MCF 10A (cell line): Measurements from ENCODE around the gene EEF1E1. TPM values are rescaled to one million over a fixed set of nuclear protein-coding genes. Genes with fewer than 3 reads are reported as not detected.

ENCODE experiments used
- BruUV-seq: library from RNA; stranded (reverse); fragments of 400-500 nt; replicated peaks from 2 replicates; lab custom pipeline; 2021; lab: Mats Ljungman, UMichigan
- CTCF ChIA-PET: fragments of 300-600 bp; sonication (Branson Sonifier 250); formaldehyde crosslinking; extraction: SDS; loops from one replicate; lab custom pipeline; 2021; ENCODE audit warnings: antibody characterized with exemption, inconsistent platforms; lab: Yijun Ruan, JAX
- POLR2A ChIA-PET: fragments of 300-600, 350-650 bp; sonication (Branson Sonifier 250); formaldehyde crosslinking; extraction: SDS; loops from one replicate; lab custom pipeline; 2020; ENCODE audit warnings: antibody characterized with exemption, inconsistent platforms; lab: Yijun Ruan, JAX
- DNase-seq: peaks from one replicate; pipeline ENCODE4 v3.0.0-alpha.2; 2018; ENCODE audit not compliant: unreplicated experiment
- H3K27ac Mint-ChIP-seq: one replicate; pipeline ENCODE4 v1.8.0; 2022; ENCODE audit warnings: mild to moderate bottlenecking, low read depth, mixed read lengths; ENCODE audit not compliant: unreplicated experiment
- H3K27me3 Mint-ChIP-seq: one replicate; pipeline ENCODE4 v1.8.0; 2022; ENCODE audit warnings: mixed read lengths; ENCODE audit not compliant: insufficient read depth, unreplicated experiment
- H3K36me3 Mint-ChIP-seq: one replicate; pipeline ENCODE4 v1.8.0; 2022; ENCODE audit warnings: mild to moderate bottlenecking, moderate library complexity, mixed read lengths; ENCODE audit not compliant: insufficient read depth, unreplicated experiment
- H3K4me1 Mint-ChIP-seq: one replicate; pipeline ENCODE4 v1.8.0; 2022; ENCODE audit warnings: mixed read lengths; ENCODE audit not compliant: insufficient read depth, unreplicated experiment
- H3K4me3 Mint-ChIP-seq: one replicate; pipeline ENCODE4 v1.8.0; 2022; ENCODE audit warnings: mild to moderate bottlenecking, moderate library complexity, mixed read lengths; ENCODE audit not compliant: unreplicated experiment
- H3K9me3 Mint-ChIP-seq: one replicate; pipeline ENCODE4 v1.8.0; 2022; ENCODE audit warnings: mixed read lengths; ENCODE audit not compliant: unreplicated experiment
- CTCF ChIP-seq: fragments of 200-600 bp; IDR thresholded peaks from one replicate; pipeline ENCODE4 v1.8.0; 2022; ENCODE audit warnings: antibody characterized with exemption, mild to moderate bottlenecking; ENCODE audit not compliant: unreplicated experiment
- intact Hi-C: fragments of 100-400 bp; cut with micrococcal nuclease; formaldehyde crosslinking; loops from 2 replicates; pipeline ENCODE4 v1.14.1; 2022
- total RNA-seq: library from RNA; stranded (reverse); gene quantifications from 2 replicates; pipeline ENCODE4 v1.2.3, GENCODE V29; 2022

EEF1E1 gene
- total RNA-seq, 1 experiment from 2014 or later, result 56.7 TPM

GRCh38 chr6:8060346-8060745 is 42.0 kb downstream of the EEF1E1 start:
- ChIA-PET CTCF (interaction anchor here (0.6 to 4.4 kb wide), 9 partner anchors 19 to 1253 kb away, joined by 3 to 41 read pairs (median 5); partner anchors contain the start of gene EEF1E1), POLR2A (interaction anchor here (2.6 kb wide), 1 partner anchor 25 kb away, joined by 10 read pairs; no protein-coding TSS in a partner anchor)
- Mint-ChIP-seq H3K27ac (no peak overlapping the region), H3K4me3 (no peak overlapping the region), H3K9me3 (no peaks in the 10 kb centered on the region), H3K27me3 (no peaks in the 10 kb centered on the region), H3K4me1 (peaks cover 5% of the 10 kb centered on the region), H3K36me3 (peaks cover 17% of the 10 kb centered on the region)
- no peak for DNase-seq
- no peak for TF ChIP-seq CTCF
- BruUV-seq, result no TSS peak
- intact Hi-C loops, result loop anchor here (5.0 kb wide), 1 partner anchor 157 kb away; no protein-coding TSS in a partner anchor

- POLR2A ChIA-PET, result interaction anchor here (0.6 to 2.6 kb wide), 6 partner anchors 26 to 470 kb away, joined by 3 to 10 read pairs (median 5); partner anchors contain the start of genes EEF1E1 and SNRNP48
- DNase-seq, result peak; percentile 16
- Mint-ChIP-seq H3K27ac (no peak overlapping the region), H3K4me3 (no peak overlapping the region), H3K36me3 (peaks cover 20% of the 10 kb centered on the region), H3K9me3 (no peaks in the 10 kb centered on the region), H3K27me3 (no peaks in the 10 kb centered on the region), H3K4me1 (peaks cover 5% of the 10 kb centered on the region)
- TF ChIP-seq CTCF, result no peak
- BruUV-seq, result no TSS peak
- intact Hi-C loops, result loop anchor here (1.0 to 2.0 kb wide), 3 partner anchors 148 to 440 kb away; partner anchors contain the start of gene TXNDC5
- CTCF ChIA-PET, result interaction anchor here (0.6 to 4.4 kb wide), 17 partner anchors 11 to 1382 kb away, joined by 3 to 41 read pairs (median 4); partner anchors contain the start of genes BMP6 and EEF1E1
Observed at GRCh38 chr6:8059129-8059528, 43.2 kb downstream of the EEF1E1 start.

- H3K27ac Mint-ChIP-seq, result no peak overlapping the region
Observed at GRCh38 chr6:8057793-8058192, 44.6 kb downstream of the EEF1E1 start.

More at GRCh38 chr6:8057793-8058192, 44.6 kb downstream of the EEF1E1 start:
- Mint-ChIP-seq H3K9me3 (no peaks in the 10 kb centered on the region), H3K4me3 (no peak overlapping the region), H3K36me3 (peaks cover 23% of the 10 kb centered on the region), H3K4me1 (peaks cover 5% of the 10 kb centered on the region), H3K27me3 (no peaks in the 10 kb centered on the region)
- no peak for TF ChIP-seq CTCF
- CTCF ChIA-PET, result interaction anchor here (0.7 to 4.4 kb wide), 7 partner anchors 120 to 1421 kb away, joined by 3 to 41 read pairs (median 3); partner anchors contain the start of gene BMP6
- BruUV-seq, result no TSS peak
- POLR2A ChIA-PET, result no interaction called here
- intact Hi-C loops, result loop anchor here (2.0 kb wide), 2 partner anchors 147 to 439 kb away; partner anchors contain the start of gene TXNDC5
- no peak for DNase-seq
